NK-92 (cell line): ENCODE data around the gene POR.

Experiments used
- DNase-seq: peaks from one replicate; lab custom pipeline; 2025; ENCODE audit not compliant: unreplicated experiment; lab: John Stamatoyannopoulos, UW

The POR gene

DNA sequence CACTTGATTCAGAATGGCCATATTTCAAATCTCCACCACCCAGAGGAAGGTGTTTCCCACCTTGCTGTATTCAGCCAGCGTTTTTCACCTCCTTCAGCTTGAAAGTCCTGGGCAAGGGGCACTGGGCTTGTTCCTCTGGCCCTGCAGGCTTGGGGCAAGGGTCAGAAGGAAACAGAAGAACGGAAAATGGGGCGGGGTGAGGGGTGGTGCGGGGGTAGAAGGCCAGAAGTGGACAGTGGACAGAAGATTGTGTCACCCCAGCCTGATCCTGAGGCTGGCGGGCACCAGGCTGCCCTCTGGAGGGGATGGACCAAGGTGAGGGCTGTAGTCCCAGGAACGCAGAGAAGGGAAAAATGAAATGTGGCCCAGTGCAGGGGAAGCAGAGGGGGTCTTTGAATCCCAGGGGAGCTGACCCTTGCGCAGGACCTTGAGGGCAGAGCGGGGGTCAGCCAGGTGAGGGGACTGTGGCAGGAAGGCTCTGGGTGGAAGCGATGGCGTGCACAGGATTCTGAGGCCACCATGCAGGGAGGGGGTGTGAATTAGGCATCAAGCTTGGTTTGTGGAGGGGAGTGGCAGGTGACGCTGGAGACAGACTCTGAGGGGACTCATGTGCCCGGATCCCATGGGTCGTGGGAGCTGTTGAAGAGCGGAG lies 56.5 kb downstream of the POR start:
- DNase-seq: no peak

- no peak for DNase-seq
Measured at GRCh38 chr7:75971961-75972763, 57.2 kb downstream of the POR start.

- DNase-seq: no peak
Measured at GRCh38 chr7:75977743-75978142, 62.8 kb downstream of the POR start.

DNA sequence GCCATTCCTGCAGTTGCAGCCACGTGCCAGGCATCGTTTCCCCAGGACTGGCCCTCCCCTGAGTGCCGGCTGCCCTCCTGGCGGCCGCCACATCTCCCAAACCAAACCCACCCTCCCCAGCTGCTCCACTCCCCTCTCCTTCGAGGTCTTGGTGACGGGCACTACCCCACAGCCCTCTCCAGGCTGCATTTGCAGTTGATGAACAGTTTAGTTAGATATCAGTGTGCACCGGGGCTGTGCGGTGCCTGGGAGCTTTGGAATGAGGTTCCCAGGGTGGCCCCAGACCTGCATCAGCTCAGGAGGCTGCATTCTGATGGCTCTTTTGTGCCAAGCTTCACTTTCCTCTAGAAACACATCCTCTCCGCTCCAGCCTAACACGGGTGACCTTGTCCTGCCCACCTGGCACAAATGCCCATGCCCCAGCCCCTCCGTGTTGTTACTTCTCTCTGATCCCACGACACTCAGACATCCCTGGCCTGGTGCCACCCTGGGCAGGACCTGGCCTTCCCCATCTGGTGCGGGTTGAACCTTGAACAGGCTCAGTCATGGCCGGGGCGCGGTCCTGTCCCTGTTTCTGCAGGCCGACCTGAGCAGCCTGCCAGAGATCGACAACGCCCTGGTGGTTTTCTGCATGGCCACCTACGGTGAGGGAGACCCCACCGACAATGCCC lies 64.9 kb downstream of the POR start:
- DNase-seq: no peak

DNA sequence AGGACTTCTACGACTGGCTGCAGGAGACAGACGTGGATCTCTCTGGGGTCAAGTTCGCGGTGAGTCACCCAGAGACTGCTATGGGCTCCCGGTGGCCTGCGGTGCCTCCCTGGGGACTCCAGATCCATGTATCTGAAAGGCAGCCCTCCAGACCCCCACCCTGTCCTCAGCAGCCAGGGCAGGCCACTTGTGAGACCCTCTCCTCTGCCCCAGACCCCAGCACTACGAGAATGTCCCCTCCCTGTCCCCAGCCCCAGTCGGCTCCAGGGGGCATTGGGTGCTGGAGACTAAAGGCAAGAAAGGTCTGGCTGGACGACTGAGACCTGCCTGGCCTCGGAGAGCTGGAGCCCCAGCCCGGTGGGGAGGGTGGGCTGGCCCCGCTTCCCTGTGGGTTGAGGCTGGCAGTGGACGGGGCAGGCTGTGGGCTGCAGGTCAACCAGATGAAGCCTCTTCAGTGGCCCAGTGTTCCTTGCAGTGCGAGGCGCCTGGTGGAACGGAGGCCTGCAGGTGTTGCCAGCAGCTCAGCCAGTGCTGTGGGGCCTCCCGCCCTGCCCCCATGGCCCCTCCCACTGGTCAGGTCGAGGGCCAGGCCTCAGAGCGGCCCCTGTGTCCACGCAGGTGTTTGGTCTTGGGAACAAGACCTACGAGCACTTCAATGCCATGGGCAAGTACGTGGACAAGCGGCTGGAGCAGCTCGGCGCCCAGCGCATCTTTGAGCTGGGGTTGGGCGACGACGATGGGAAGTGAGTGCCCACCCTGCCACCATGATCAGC lies 65.7 kb downstream of the POR start:
- DNase-seq: no peak

DNA sequence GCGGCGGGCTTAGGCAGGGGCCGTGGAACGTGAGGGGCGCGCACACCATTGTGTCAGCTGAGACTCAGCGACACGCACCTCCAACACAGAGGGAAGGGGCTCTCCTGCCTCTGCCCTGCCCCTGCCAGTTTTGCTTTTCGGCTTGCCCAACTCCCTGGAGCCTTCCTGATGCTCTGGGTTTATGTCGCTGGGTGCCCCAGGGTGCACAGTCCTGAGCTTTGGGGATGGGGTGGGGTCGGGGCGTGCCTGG lies 66.2 kb downstream of the POR start:
- DNase-seq: no peak

DNA sequence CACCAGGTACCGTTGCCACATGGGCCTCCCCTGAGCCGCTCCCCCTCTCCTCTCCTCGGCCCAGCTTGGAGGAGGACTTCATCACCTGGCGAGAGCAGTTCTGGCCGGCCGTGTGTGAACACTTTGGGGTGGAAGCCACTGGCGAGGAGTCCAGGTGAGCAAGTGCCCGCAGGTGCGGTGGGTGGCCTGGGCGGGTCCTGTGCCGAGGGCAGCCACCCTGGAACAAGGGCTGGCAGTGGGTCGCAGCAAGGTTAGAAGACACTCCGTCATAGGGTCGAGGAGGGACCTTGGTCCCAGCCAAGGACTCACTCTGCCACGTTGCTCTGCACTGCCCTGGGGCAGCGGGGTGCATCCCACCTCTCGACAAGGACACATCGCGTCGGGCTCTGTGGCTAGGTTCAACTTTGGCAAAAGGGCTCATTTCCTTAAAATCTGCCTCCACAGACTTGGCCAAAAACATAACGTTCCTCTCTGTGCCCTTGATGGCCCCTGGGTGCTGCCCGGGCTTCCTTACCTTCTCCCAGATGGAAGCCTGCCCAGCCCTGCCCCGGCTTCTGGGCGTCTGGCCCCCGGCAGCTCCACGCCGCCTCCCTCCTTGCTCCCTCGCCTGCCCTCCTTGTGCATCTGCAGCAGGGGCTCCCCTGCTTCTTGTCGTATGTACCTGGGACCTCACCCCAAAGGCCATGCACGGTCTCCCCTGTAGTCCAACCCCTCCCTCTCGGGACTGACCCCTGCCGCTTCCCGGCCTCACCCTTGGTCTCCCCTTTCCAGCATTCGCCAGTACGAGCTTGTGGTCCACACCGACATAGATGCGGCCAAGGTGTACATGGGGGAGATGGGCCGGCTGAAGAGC lies 66.7 kb downstream of the POR start:
- no peak for DNase-seq

GRCh38 chr7:75982306-75983064 lies 67.5 kb downstream of the POR start:
- DNase-seq: no peak

DNA sequence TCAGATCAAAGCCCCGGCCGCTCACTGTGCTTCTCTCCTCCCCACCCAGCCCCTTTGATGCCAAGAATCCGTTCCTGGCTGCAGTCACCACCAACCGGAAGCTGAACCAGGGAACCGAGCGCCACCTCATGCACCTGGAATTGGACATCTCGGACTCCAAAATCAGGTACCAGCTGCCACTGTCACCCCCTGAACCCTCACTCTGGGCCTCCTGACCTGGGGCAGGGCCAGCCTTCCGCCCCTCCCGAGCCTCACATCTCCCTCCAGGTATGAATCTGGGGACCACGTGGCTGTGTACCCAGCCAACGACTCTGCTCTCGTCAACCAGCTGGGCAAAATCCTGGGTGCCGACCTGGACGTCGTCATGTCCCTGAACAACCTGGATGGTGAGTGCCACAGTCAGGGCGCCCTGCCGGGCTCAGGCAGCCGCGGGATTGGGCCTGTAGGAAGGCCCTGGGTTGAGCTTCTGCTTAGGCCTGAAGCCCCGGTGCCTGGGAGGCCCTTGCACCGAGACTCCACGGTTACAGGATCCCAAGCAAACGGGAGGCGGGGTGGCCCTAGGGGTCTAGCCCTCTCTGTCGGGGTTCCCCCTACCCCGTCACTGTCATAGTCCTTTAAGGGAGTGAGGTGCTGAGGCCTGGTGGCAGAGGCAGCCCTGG lies 68.6 kb downstream of the POR start:
- no peak for DNase-seq

GRCh38 chr7:75984130-75985008 lies 69.4 kb downstream of the POR start:
- DNase-seq: no peak

GRCh38 chr7:75985009-75985517 lies 70.1 kb downstream of the POR start:
- no peak for DNase-seq

- no peak for DNase-seq
Measured at GRCh38 chr7:75985518-75986146, 70.7 kb downstream of the POR start.

DNA sequence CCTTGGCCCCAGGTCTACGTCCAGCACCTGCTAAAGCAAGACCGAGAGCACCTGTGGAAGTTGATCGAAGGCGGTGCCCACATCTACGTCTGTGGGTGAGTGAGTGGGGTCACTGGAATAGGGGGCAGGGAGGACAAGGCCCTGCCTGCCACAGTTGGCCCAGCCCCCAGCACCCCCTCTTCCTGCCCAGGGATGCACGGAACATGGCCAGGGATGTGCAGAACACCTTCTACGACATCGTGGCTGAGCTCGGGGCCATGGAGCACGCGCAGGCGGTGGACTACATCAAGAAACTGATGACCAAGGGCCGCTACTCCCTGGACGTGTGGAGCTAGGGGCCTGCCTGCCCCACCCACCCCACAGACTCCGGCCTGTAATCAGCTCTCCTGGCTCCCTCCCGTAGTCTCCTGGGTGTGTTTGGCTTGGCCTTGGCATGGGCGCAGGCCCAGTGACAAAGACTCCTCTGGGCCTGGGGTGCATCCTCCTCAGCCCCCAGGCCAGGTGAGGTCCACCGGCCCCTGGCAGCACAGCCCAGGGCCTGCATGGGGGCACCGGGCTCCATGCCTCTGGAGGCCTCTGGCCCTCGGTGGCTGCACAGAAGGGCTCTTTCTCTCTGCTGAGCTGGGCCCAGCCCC lies 71.3 kb downstream of the POR start:
- DNase-seq: no peak

DNA sequence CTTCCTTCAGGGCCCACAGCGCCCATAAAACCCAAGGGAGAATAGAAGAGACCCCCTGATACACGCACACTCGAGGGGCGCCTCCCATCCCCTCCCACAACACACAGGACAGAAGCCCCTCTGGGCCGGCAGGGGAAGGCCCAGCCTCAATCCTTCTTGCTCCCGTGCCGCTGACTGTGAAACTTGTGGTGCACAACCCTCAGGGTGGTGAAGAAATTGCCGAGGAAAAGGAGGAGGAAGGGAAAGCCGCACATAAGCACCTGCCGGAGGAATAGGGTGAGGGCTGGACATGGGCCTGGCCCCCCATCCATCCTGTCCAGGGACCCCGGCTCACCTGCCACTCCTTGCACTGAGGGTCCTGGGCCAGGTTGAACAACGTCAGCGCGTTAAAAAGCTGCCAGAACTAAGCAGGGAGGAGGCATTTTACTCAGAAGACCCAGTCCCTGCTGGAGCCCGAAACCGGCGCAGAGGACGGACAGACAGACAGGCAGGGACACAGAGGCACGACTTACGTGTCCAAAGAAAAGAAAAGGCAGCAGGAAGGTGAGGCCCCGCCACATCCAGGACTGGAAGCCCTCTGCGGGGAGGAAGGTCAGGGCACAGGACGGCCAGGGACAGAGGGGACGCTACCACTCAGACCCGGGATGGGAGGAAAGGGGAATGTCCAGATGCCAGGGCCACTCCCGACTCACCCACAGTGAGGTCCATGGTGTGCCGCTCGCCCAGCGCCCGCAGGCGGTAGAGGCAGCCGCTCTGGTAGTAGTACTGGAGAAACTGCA lies 72.3 kb downstream of the POR start:
- no peak for DNase-seq

GRCh38 chr7:75987805-75988567 lies 73.0 kb downstream of the POR start:
- no peak for DNase-seq
